Fibroblast of skin of abdomen (primary cell): Measurements from ENCODE around the gene RNASEH1. TPM values are rescaled to one million over a fixed set of nuclear protein-coding genes. Genes with fewer than 3 reads are reported as not detected.

Experiments used
- DNase-seq: peaks from one replicate; pipeline ENCODE4 v3.0.0-alpha.2; 2013
- polyA plus RNA-seq, 2 experiments: library from polyadenylated mRNA; unstranded; fragments of 120-200 nt; gene quantifications; one replicate each; pipeline ENCODE4 v1.2.1, GENCODE V29; 2013; ENCODE audit not compliant: insufficient read length in 2 of 2

Gene RNASEH1, protein sequence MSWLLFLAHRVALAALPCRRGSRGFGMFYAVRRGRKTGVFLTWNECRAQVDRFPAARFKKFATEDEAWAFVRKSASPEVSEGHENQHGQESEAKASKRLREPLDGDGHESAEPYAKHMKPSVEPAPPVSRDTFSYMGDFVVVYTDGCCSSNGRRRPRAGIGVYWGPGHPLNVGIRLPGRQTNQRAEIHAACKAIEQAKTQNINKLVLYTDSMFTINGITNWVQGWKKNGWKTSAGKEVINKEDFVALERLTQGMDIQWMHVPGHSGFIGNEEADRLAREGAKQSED
- 32.9 TPM for polyA plus RNA-seq (2013, experiment 1 of 2; ENCODE audit: insufficient read length)
- 31.8 TPM for polyA plus RNA-seq (2013, experiment 2 of 2; ENCODE audit: insufficient read length)

DNA sequence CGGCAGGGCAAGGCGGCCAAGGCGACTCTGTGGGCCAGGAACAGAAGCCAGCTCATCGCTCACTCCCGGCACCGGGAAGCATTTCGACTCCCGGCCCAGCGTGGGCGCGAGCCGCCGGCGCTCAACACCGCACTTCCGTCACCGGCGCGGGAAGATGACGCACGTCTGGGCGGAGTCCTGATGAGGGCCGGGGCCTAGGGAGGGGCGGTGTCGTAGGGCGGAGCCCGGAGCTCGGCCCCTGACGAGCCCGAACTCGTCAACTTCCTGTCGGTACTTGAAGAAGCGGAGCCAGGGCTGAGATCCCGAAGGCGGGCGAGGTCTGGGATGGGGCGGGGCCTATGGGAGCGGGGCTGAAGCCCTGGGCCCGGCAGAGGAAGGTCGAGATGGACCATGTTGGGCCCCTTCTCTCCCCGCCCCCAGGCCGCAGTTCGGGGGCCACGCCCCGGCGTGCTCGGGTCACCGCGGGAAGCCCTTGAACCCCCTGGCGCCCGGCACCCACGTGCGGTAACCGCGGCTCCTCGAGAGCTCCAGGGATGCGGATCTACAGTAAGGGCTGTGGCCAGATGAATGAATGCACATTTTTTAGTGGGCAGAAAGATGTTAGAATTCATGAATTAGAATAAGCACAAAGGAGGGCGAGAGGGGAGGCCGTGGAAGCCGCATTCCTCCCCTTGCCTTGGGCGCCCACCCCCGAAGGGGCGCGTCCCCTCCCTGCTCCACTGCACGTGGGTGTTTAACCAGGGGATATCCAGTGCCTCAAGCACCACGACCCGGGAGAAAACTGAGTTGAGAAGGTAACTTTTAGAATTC is at the start of gene RNASEH1:
Gene RNASEH1, minus strand, starts transcription at position 129 of the 810 bp plus-strand sequence. Its CDS starts 73 bp downstream, at position 56.
- peak; percentile 99 for DNase-seq

DNA sequence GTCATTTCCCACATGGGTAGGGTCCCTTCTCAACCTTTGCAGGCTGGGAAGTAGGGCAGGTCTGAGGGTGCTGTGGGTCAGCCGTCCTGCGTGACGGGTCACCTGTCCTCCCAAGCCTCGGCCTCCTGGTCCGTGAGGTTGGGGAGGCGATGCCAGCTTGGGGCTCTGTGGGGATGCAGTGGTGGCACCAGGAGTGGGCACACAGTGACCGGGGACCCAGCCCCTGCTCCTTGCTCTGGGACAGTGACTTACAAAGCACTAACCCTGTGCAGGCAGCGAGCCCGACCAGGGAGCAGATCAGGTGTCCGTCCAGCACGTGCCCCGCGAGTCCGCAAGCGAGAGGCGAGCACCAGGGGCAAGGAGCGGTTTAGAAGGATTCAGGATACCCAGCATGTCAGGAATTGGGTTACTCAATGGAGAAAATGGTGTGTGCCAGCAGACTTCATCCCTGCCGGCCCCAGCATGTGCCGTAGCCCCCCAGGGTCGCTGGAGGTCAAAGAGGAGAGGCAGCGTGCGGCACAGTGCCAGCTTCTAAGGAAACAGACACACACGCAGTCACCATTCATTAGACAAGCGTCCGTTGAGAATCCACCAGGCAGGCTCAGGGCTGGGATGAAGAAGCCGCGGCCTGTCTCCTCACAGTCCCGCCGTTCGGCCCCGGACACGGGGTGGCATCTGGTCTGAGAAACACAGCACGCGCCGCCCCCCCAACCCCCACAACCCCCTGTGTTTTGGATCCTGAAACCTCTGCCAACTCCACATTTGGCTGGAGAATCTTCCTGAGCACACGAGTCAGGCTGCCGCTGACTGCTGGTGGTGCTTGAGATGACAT is 48.5 kb upstream of the RNASEH1 start:
- no peak for DNase-seq

DNA sequence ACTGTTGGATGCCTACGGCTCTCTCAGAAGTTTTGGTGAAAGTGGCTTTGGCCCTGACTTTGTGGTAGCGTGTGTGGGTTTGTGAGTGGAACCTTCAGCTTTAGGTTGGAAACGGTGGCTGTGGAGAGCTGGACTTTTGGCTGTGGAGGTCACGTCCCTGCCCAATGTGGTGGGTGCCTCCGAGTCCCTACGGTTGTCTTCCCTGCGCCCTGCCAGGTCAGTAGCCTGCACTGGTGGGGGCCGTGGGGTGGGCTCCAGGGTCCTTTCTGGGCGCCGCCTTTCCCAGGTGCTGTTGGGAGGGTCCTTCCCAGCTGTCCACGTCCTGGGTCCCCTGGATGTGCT is 47.9 kb upstream of the RNASEH1 start:
- no peak for DNase-seq

DNA sequence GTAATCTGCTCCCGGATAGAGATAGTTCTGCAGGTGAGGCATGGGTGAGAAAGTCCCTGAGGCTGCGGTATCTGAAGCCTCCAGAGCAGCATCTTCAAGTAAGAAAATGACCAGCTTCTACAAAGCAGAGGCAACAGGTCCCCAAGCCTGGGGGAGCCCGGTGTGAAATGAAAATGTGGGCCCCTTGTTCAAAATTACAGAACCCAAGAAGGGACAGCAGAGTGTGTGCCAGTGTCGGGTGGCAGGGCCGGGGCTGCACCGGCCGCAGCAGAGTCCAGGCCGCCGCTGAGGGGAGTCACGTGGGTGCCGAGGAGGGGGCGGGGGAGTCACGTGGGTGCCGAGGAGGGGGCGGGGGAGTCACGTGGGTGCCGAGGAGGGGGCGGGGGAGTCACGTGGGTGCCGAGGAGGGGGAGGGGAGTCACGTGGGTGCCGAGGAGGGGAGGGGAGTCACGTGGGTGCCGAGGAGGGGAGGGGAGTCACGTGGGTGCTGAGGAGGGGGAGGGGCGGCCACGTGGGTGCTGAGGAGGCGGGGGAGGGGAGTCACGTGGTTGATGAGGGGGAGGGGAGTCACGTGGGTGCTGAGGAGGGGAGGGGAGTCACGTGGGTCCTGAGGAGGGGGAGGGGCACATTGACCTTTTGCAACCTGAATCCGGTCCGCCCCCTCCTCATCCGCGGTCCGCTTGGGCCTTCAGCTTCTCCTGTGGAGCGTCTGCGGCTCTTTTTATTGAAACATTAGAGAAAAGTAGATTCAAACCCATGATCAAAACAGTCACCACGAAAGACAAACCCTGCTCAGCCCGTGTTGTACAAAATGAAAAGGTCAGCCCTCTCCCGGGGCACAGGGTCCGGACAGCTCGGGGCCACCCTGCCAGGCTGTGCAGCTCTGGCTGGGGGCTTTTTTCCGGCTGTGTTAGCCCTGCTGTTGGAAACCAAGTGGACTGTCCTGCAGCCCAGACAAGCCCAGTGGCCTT is 47.1 kb upstream of the RNASEH1 start:
- no peak for DNase-seq

DNA sequence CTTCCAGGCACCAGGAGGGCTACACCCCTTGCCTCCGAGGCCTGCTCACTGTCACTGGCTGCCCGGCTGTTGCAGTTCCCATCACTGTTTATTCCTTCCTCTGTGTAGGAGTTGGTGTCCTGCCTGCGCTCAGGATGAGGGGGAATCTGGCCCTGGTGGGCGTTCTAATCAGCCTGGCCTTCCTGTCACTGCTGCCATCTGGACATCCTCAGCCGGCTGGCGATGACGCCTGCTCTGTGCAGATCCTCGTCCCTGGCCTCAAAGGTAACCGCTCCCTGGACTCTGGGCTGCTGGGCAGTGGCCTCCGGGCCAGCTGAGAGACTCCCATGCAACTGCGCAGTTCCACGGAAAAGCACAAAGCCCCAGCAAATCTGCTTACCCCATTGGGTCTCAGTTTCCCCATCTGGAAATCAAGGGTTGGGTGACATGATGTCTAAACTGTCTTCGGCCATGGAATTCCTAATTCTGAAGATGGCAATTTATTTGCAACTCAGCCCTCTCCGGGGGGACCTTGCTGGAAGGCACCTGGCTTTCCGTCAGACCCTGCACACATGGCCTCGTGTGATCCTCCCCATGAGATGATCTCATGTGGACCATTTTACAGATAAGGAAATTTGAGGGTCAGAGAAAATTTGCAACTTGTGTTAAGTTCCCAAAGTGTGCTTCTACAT is 46.2 kb upstream of the RNASEH1 start:
- no peak for DNase-seq

DNA sequence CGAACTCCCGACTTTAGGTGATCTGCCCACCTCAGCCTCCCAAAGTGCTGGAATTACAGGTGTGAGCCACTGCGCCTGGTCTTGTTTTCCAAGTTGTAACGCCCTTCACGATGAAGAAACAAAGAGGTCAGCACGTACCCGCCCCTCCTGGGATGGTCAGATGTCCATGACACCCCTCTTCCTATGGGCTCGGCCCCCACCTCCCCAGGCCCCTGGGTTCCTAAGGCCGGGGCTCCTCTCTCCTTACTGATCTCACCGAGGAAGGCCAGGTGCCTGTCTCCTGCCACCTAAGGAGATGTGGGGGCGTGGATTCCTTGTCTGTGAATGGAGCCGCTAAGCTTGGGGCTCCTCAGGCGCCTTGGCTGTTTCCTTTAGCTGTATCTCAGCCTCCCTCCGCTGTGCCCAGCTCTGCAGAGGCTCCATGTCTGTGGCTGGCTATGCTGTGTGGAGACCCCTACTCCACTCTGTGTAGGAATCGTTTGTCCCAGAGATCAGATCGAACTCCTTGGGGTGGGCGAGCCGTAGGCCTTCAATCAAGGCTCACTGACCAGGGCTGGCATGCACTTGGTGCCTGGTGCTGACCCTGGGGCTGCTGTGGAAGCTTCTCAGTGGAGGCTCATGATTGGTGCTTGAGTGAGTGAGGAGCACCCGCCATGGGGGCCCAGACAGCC is 45.5 kb upstream of the RNASEH1 start:
- no peak for DNase-seq

DNA sequence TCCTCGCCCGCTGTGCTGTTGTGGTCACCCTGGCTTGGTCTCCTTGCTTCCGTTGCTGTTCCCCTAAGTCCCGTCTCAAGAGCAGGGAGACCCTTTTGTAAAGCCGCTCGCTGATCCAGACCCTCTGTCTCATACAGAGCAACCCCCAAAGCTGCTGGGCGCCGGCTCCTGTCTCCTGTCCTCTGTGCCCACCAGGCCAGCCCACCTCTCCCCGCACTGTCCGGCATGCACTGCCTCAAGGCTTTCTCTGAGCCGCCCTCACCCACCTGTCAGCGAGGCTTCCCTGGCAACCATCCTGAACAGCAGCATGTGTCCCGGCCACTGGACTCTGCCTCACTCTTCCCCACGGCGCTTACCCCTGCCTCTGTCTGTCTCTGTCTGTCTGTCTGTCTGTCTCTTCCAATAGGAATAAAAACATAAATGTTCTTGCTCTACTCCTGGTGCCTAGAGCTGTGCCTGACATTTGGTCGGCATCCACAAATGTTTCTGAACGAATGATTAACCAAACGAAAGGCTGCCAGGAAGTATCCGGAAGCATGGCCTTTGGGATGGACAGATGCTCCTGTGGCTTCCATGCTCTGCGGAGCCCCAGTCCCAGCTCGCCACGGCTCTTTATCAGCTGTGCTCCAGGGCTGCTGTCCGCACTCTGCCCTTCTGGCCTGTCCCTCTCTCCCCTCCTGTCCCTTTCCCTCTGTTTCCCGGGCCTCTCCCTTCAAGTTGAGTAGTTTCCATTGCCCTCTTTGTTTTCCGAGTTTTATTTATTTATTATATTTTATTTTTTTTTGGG is 44.6 kb upstream of the RNASEH1 start:
- DNase-seq, result no peak

DNA sequence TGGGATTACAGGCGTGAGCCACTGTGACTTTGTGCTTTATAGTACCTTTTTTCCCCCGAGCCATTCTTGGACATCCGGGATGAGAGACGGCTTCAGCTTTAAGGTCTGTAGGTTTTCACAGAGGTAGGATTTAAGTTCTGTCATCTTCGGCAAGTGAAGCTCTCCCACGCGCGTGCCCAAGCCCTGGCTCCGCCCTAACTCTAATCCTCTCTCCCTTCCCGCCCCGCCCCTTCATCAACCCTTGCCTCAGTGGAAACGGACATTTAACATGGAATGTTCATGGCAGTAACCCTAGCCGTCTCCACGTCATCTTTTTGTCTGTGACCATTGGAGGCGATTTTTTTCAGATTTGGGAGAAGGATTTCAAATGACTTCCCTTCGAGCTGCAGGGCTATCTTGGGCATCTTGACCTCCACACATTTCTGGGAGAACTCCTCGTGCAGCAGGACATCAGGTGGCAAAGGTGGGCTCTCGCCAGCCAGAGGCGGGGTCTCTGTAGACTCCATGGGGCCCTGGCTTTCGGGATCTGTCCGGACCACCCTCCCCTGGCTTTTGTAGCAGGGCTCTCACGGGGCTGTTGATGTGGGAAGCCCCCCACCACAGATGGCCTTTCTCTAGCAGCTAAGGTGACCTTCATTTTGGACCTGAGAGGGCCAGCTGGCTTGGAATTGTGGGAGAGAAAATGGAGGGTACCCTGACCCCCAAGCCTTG is 43.6 kb upstream of the RNASEH1 start:
- no peak for DNase-seq

DNA sequence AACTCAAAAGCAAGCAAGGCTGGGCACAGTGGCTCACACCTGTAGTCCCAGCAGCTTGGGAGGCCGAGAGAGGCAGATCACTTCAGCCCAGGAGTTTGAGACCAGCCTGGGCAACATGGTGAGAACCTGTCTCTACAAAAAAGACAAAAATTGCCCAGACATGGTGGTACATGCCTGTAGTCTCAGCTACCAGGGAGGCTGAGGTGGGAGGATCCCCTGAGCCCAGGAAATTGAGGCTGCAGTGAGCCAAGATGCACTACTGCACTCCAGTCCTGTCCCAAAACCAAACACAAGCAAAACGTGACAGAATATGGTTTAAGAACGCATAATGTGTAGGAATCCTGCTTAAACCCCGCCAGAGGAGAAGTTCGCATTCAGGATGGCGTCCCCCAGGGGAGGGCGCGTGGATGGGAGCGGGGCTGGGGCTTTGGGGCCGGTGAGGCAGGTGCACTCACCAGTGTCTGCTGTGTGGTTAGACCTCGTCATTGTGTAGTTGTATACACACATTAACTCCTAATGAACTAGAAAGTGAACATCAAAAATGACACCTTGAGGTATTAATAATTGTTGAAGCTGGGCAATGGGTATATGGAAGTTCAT is 42.2 kb upstream of the RNASEH1 start:
- no peak for DNase-seq

DNA sequence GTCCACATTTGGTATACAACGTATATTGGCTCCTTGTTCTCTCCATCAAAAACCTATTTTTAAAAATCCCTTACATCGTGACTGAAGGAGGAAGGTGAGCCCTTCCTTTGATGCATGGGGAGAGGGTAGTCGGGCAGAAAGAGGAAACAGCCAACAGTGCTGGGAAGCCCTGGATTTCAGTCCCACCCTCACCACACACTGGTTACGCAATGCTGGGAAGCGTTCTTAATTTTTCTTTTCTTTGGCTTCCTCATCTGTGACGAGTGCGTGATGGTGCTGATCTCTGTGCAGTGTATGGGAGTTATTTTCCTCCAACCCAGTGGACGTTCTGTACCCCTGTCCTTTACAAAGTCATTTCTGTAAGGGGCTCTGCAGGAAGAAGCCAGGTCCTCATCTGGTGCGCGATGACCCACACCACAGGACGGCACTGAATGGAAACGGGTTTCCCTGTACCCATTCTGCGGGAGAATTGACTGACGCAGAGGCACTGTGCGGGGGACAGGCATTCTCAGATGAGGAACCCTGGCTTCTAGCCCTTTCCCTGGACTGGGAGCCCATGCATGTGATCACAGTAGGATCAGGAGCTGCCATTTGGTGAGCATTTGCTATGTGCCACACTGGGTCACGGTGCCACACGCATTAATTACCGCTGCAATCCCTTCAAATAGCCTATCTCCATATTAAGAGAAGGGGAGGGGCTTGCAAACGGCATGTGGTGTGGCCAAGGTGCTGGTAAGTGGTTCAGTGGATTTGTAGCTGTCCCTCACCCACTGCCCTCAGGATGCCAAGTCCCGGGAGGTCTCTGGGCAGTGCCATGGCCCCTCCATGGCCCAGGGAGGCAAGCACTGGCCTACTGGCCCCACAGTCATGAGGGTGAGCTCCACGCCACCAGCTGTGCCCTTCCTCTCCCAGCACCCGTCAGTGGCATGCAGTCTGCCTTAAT is 41.0 kb upstream of the RNASEH1 start:
- no peak for DNase-seq

DNA sequence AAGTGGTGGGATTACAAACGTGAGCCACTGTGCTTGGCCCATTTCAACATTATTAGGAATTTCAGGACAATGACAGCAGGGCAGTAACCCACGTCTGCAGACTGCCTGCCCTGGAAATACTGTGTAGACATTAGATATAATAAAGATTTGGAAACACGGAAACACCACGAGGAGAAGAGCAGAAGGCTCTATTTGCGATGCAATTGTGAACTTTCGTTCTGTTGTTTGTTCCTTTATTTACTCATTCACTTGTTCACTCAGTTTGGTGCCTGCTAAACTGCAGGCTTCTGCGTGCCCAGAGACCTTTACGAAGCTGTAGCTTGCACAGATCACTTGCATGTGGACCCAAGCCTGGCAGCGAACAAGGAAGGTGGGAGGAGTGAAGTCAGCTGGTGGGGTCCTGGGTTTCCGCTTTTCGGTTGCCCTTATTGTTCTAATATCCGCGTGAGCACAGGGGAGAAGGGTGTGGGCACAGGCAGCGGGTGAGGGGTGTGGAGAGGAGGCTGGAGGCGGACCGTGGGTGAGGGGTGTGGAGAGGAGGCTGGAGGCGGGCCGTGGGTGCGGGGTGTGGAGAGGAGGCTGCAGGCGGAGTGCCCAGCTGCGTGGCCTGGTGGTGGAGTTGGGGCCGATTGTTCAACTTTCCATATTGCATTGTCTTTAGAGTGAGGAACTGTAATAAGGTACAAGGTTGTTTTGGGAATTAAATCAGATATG is 40.2 kb upstream of the RNASEH1 start:
- DNase-seq, result no peak

DNA sequence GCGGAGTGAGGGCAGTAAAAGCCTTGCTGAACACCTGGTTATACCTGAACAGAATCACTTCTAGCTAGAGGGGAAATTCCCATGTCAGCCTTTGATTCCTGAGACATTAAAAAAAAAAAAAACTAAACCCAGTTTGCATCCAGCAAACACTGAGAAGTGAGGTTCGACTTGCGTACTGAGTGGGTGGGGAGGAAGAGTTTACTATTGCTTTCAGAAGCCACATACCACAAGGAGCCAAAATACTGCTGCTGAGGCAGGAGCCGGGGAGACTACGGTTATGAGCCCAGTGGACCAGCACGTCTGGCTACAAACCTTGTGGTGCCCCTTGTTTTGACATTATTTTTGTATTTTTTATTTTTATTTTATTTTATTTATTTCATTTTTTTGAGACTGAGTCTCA is 39.4 kb upstream of the RNASEH1 start:
- DNase-seq, result no peak

DNA sequence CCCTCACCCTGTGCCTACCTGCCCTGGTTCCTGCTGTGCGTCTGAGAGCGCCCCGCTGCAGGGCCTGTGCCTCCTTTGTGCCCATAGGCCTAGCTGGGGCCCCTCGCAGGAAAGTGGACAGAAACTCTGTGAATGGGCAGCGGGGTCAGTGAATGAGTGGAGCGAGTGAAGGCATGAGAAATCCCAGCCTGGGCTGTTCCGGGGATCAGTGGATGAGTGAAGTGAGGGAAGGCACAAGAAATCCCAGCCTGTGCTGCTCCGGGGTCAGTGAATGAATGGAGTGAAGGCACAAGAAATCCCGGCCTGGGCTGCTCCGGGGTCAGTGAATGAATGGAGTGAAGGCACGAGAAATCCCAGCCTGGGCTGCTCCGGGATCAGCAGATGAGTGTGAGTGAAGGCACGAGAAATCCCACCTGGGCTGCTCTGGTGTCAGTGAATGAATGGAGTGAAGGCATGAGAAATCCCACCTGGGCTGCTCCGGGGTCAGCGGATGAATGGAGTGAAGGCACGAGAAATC is 38.8 kb upstream of the RNASEH1 start:
- DNase-seq, result no peak

DNA sequence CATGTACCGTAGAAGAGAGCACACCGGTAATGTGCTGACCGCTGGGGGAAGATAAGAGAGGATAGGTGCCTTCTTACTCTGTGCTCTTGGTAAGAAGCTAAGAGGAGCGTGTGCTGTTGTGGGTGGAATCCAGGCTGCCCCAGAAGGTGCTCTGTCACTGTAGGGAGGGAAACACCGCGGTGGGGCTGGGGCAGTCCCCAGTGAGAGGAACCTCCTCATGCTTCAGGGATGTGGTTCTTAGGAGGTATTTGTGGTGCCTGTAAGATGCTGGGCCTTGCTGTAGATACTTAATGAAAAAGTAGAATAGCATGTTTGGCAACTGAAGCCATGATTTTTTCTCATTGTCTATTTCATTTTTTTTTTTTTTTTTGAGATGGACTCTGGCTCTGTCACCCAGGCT is 37.9 kb upstream of the RNASEH1 start:
- DNase-seq, result no peak

DNA sequence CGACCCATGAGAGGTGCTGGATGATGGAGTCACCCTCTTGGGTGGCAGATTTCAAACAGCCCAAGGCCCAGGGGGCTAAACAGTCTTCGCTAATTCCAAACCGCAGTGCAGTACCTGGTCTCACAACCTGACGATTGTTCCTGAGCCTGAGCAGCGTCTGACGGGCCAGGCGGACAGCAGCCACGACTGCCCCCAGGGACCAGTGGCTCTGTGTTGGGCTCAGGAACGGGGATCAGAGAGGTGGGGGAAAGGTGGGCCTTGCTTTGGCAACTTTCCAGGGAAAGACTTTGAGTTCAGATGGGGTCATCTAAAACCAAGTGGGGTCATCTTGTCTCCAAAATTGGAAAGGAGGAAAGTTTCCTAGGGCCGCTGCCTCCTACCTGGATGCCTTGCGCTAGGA is 37.3 kb upstream of the RNASEH1 start:
- DNase-seq, result no peak

DNA sequence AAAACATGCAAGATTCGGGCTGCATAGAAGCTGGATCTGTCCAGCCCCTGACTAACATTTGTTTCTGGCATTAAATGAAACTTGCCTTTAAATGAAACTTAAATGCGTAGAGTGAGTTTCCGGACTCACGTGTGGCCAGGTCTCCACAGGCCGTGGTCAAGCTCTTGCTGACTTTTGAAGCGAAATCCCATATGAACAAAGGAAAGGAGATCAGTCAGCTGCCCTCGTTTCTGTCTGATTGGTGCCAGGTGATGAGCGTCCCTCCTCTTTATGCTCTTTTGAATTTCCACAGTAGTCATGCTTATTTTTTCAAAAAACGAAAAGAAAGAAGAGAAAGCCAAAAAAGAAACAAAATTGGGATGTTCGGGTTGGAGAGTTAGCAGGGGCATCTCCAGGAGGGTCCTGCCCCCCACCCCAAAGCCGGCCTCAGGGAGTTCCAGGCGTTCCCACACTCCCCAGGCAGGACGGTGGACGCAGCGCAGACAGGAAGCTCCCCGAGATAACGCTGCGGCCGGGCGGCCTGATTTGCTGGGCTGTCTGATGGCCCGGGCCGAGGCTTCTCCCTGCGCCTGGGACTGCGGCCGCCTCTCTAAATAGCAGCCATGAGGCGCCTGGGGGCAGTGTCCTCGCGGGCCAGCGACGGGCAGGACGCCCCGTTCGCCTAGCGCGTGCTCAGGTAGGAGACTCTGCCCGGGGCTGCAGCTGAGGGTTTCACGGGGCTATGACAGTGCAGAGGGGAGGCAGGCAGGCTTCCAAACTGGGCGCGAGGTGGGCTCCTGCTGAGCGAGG is 36.6 kb upstream of the RNASEH1 start, which contains the start of gene COLEC11:
Gene COLEC11, plus strand, starts transcription at position 620 of the 789 bp plus-strand sequence. CDS start 9,229 bp downstream, outside the sequence.
- no peak for DNase-seq
